HG03565 (cell line): ENCODE results near the gene TRIM65.

ENCODE experiments used
- ATAC-seq: cut with Tn5 transposase; IDR thresholded peaks from one replicate; pipeline ENCODE4 v1.9.1; 2021; ENCODE audit warnings: mild to moderate bottlenecking, moderate library complexity; ENCODE audit not compliant: unreplicated experiment

TRIM65 gene, protein sequence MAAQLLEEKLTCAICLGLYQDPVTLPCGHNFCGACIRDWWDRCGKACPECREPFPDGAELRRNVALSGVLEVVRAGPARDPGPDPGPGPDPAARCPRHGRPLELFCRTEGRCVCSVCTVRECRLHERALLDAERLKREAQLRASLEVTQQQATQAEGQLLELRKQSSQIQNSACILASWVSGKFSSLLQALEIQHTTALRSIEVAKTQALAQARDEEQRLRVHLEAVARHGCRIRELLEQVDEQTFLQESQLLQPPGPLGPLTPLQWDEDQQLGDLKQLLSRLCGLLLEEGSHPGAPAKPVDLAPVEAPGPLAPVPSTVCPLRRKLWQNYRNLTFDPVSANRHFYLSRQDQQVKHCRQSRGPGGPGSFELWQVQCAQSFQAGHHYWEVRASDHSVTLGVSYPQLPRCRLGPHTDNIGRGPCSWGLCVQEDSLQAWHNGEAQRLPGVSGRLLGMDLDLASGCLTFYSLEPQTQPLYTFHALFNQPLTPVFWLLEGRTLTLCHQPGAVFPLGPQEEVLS

DNA sequence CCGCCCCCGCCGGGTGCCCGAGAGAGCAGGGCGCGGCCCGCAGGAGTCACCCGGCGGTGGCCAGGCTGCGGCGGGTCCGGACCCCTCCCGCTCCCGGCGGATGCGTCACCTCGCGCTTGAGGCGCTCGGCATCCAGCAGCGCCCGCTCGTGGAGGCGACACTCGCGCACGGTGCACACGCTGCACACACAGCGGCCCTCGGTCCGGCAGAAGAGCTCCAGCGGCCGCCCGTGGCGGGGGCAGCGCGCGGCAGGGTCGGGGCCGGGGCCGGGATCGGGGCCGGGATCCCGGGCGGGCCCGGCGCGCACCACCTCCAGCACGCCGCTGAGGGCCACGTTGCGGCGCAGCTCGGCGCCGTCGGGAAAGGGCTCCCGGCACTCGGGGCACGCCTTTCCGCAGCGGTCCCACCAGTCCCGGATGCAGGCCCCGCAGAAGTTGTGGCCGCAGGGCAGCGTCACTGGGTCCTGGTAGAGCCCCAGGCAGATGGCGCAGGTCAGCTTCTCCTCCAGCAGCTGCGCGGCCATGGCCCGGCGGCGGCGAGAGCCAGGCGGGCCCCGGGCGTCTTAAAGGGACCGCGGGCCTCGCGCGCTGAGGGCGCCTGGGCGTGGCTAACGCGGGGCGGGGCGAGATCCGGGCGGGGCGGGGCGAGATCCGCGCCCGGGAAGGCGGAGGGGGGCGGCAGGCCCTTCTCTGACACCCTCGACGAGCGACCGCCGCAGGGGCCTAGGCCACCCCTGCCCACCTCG lies at the start of gene TRIM65:
TRIM65 (minus strand) TSS at position 537 of the 745 bp plus-strand sequence; CDS start at position 523, 14 bp downstream.
- peak; percentile 42 for ATAC-seq

DNA sequence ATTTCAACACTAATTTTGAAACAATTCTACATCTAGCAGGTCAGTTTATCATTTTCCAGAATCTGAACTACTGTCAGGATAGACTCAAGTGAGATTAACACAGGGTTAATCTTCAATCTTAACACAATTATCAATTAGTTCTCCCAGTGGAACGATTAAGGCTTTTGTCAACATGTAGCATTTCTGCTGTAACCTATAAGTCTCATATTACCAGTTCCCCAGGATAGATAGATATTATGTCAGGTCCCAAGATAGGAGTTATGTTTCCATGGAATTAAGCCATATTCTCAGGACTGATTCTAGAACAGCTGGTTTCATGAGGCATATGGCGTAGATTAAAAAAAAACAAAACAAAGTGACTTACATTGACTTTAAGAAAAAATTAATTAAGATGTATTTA lies 48.5 kb upstream of the TRIM65 start:
- ATAC-seq: no peak

DNA sequence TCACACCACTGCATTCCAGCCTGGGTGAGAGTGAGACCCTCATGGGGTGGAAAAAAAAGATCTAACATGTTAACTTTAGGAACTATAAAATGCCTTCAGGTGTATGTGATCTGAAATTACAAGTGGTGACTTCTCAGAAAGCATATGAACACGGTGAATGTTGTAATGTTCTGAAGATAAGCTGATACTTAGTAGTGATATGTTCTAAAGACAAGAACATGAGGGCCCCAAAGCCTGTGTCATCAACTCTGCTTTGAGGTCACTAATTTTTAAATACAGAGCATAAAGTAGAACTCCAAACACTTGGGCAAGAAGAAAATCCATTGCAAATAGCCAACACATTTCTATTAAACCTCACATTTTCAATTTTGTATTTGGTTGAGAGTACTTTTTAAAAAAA lies 46.7 kb upstream of the TRIM65 start:
- ATAC-seq: no peak

DNA sequence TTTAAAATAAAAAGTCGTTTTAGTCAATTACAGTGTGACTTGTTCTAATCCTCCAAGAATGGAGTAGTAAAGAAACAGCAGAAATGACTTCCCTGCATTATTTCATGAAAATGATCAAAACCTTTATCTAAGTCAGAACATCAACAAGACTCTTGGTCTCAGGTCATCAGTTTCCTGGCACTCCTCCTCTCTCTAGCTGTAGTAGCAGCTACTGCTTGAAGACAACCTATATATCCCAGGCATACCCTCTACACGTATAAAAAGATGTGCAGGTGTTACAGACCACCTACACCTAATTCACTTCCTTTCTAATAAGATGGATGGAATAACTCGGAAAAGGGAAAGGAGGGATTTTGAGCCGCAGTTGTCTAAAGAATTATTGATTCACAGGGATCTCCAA lies 45.7 kb upstream of the TRIM65 start:
- ATAC-seq: no peak

DNA sequence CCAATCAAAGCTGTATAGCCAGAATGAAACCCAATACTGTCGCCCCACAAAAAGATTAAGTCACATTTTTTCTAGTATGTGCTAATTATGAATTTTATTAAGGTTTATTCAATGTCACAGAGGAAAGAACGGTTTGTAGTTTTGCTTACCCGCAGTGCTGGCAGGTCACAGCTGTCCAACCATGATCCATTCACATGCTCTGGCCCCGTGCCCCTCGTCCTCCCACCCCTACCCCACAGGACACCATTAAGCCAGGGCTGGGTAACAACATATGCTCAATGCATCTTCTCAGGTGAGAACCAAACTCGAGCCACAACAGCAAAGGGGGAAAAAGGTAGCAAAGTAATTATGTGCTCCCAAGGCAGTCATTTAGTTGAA lies 44.7 kb upstream of the TRIM65 start:
- no peak for ATAC-seq

DNA sequence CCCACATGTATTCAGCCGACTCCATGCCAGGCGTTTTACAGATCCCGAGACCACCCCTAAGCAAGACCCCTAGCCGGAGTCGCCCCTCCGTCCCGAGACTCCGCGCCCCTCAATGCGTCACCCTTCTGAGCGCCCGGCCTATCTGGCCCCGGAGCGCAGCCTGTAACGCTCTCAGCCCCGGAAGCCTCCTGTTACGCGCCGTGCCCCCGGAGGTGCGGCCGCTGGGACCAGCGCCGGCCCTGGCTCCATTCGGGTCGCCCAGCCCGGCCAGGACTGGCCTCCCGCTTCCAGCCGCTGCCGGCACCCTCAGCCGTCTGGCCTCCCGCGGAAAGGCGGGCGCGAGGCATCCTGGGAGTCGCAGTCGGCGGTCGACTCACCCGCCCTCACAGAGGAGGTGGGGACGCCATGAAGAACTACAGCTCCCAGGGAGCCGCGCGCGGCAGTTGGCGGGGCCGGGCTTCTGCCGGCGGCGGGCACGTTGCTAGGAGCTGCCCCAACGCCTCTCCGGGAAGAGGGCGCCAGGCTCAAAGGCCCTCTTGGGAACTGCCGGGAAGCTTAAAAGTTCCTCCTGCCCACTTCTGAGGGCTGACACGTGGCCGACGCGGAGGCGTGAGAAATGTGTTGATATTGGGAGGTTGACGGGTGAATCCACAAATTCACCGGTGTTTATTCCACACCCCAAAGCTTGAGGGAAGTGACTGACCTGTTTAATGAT lies 44.1 kb upstream of the TRIM65 start, which contains the start of gene FBF1:
FBF1 (minus strand) TSS at position 316 of the 715 bp plus-strand sequence. CDS start 2,893 bp downstream, outside the sequence.
- peak; percentile 86 for ATAC-seq

DNA sequence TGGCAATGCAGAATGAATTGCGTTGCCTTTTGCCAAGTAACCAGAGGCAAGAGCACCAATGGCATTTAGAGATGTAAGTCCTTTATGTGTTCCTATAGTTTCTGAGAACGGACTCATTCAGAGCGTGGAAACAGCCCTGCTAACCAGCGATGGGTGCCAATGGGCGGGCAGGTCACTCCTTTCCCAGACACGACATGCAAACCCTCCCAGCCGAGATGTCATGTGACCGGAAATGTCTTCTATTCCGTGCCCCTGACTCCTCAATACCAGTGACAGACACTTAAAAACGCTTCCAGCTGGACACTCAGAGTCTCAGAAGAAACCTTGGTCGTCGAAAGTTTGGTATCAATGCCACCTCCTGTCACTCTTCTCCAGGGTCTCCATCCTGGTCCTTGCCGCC lies 40.9 kb upstream of the TRIM65 start:
- no peak for ATAC-seq

DNA sequence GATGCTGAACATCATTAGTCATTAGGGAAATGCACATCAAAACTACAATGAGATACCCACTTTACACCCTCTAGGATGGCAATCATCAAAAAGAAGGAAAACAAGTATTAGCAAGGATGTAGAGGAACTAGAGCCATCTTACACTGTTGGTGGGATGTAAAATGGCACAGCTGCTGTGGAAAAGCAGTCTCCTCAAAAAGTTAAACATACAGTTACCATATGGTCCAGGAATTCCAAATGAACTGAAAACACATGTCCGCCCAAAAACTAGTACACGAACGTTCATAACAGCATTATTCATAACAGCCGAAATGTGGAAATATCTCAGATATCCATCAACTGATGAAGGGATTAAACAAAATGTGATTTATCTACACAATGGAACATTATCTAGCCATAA lies 37.1 kb upstream of the TRIM65 start:
- ATAC-seq: no peak

DNA sequence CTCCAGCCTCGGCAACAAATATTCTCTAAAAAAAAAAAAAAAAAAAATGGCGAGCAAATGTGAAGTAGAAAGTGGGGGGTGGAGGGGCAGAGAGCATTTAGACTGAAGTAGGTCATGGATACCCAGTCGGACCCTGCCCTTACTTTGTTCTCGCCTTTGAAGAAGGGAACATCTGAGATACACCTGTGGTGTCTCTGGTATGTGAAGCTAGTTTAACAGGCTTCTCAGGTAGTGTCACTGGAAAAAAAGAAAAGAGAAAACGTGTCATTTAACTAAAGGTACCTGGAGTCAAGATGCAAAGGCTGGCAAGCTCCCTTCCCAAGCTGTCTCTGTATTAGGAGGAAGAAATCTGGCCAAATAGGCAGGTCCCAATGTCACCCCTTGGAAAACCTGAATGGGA lies 36.1 kb upstream of the TRIM65 start:
- no peak for ATAC-seq

DNA sequence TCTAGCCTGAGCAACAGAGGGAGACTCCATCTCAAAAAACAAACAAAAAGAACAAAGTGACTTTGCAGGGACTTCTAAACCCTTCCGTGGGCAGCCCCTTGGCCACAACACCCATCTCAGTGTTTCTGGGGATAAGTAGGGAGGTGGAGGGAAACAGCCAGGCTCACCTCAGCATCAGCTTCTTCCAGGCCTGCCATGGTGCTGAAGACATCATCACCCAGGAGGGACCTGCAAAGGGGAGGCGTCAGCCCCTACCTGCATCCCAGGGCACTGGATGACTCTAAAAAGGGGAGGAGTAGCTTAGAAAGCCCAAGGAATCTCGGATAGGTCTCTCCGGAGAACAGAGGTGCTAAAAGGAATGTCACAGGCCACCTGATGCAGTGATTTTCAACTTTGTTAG lies 34.3 kb upstream of the TRIM65 start:
- no peak for ATAC-seq

DNA sequence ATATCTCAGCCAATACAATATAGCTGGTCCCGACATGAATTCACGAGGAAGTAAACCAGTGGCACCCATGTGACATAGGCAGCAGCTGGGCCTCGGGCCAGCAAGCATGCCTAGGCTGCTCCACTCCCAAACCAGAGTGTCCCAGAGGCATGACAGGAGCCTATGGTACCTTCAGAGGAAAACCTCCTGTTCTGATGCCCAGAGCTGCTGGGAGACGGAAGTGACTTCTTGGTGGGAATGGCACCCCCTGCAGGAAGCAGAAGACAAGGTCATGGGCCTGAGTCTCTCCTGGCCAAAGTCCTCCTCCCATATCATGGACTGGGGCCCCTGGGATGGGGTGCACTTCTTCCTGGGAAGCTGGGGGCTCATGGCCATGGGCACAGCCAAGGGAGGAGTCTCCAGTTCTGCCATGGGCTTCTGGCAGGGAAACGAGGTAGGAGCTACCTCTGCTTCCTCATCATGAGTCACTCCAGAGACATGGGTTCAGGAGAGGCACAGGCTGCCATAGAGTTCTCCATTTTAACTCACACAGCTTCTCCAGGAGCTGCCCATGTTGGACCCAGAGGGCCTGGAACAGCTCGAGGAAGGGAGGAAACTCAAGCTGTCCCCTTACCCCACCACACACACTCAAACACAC lies 30.7 kb upstream of the TRIM65 start:
- no peak for ATAC-seq

DNA sequence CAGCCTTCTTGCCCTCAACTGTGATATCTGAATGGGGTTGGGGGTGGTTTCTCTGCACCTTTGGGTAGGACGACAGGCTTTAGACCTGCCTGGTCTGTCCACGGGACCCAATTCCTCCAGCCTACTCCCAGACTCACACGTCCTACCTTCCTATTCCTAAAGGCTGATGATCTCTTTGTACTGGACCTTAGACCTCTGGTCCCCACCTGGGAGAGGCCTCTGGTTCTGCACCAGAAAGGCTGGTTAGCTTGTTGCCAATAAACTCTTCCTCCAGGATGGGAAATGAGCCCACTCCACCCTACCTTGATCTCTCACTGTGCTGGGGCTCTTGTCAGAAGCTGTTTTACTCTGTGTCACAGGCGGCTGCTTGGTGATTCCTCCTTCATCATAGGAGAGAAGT lies 29.7 kb upstream of the TRIM65 start:
- ATAC-seq: no peak

DNA sequence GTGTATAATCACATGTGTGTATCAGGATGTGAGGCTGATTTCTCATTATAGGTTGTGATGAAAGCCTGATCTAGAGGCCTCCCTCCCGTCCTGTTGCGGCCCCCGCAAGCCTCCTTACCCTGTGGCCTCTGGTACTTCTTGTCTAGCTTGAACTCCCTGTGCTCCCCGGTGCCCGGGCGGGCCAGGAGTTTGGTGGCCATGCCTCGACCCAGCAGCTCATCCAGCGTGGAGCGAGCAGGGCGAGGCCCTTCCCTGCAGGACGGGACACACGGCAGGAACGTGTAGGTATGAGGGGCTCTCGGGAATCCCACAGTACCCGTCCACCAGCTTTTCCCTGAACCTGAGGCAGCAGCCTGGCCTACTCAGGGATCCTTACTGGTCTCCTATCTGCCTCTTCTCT lies 29.2 kb upstream of the TRIM65 start:
- ATAC-seq: no peak

DNA sequence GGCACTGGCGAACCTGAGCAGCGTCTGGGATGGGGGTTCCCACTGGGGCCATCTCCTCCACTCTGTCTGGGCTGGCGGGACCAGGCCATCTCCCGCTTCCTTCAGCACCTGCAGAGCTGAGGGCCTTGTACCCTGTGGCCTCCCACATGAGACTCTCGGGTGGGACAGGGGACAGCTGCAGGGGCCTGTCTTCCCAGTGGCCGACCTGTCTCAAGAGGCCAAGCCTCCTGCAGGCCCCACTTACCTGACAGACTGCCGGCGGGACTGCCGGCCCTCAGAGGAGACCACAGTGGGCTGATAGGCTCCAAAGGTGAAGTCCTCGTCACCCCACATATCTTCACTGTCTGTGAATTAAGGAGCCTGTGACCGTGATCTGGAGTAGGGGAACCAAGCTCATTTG lies 28.4 kb upstream of the TRIM65 start:
- ATAC-seq: no peak

DNA sequence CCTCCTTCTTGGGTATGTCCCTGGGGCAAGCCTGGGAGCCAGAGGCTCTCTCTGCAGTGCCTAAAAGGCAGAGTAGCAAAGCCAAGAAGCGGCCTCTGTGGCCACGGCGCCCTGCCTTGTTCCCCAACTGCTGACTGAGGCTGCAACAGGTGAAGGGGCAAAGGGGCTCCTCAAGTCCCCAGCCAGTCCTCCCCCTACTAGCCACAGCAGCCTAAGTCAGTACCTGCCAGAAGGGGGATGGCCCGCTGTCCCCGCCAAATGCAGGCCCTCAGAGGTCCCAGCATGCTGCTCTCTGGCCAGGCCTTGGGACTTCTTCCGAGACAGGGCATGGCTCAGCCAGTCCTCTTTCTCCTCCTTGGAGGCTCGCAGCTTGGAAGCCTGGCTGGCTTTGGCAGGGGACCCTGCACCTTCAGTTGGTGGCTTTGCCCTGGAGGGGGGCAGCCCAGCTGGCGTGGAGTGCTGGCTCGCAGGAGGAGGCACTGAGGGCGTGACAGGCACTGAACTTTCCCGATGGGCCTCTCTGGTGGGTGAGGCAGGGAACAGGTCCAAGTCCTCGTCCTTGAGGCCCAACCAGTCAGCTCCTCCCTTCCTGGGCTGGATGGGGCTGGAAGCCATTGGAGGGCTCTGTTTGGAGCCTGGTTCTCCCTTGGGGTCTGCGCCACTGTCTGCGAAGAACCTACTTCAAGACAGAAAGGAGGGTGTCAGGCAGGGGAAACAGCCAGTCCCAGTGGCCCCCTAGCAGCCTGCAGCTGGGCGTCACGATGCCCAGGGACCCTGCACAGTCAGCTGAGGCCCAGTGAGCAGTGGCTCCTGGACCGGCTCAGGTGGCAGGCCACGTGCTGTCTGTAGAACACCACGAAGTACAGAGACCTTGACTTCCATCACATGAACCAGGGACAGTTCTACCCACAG lies 26.5 kb upstream of the TRIM65 start:
- no peak for ATAC-seq

DNA sequence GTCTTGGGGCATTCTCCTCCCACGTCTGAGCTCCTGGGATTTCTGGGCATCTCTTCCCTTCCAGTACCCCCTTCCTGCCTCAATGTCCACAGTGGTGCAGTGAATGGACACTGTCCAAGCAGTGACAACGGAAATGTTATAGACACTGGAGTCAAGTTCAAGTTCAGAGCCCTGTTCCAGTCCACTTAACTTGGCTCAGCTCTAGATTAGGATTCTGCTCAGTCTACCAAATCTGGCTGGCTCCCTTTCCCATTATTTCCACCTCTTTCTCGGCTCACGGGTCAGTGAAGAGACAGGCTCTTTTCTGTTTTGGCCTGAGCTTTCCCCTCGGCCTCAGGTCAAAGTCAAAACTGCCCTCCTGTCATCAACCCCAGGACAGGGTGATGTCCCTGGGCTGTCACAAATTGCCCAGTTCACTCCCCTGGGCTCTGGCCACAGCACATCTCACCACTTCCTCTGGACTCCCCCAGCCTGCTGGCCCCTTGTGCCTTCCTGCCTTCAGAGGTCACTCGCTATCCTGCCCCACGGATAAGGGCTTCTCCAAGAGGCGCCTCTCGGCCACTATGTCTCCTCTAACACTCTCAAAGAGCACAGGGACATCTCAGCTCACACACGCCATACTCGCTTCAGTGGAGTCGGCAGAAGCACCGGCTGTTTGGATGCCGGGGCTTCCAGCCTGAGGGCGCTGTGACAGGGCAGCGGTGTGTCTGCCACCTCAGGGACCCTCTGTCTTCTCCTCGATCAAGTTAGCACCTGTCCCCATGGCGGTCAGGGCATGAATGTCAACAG lies 25.6 kb upstream of the TRIM65 start:
- no peak for ATAC-seq

DNA sequence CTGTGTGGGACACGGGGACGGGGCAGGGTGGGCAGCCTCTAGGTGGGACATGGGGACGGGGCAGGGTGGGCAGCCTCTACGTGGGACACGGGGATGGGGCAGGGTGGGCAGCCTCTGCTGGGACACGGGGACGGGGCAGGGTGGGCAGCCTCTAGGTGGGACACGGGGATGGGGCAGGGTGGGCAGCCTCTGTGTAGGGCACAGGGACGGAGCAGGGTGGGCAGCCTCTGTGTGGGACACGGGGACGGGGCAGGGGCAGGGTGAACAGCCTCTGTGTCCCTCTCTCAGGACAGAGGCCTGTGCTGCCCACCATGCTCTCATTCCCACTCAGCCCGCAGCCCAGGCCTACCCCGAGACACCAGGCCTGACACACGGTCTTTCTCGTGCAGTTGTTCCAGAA lies 24.8 kb upstream of the TRIM65 start:
- ATAC-seq: no peak

DNA sequence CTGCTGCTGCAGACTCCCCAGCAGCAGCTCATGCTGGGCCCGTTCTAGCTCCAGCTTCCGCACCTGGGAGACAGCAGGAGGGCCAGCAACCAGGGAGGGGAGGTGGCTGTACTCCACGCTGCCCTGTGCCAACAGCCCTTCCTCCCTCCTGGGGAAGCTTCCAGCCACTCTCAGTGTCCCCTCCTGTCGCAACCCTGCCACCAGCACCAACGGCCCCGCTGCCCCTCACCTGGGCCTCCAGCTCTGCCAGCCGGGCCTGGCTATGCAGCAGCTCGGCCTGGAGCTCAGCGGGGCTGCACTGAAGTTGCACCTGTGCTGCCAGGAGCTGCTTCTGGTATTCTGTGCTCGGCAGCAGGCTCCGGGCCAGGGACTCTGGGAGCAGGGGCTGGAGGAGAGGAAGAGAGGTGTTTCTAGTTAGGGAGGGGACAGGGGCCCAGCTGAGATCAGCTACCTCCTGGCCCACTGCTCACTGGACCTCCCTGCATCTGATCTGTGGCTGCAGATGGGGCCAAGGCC lies 23.4 kb upstream of the TRIM65 start:
- no peak for ATAC-seq

DNA sequence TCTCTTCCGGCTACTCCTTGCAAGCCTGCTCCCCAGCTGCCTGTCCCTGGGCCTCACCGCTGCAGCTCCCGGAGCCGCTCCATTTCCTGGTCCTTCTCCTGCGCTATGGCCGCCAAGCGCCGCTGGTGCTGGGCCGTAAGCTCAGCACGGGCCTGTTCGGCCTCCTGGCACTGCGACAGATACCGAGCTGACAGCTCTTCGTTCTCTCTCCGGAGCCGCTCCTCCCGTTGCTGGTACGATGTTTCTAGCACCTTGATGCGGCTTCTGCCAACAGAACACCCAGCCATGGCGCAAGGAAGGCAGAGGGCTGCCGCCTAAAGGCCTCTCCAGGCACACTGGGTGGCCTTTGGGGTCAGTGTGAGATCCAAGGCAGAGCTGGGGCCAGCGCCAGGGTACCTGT lies 22.9 kb upstream of the TRIM65 start:
- no peak for ATAC-seq
